Measurements from ENCODE around the gene DNAJA3. TPM values are rescaled to one million over a fixed set of nuclear protein-coding genes. Genes with fewer than 3 reads are reported as not detected.
A peak's percentile ranks its signal among the peaks of the same experiment; 100 is the strongest.

Gene DNAJA3
- total RNA-seq, 1 donor from 2014 or later = 74.2 TPM

GRCh38 chr16:4465977-4466779, 40.5 kb downstream of the DNAJA3 start:
- DNase-seq = peak; percentile 78
- peak overlapping the region; percentile 38 for H3K4me3 ChIP-seq

GRCh38 chr16:4467916-4468315, 42.2 kb downstream of the DNAJA3 start:
- Histone ChIP-seq H3K27ac (replicated peaks) (no peak overlapping the region), H3K4me3 (no peak overlapping the region), H3K36me3 (peaks cover 28% of the 10 kb centered on the region), H3K27me3 (ENCODE audit: low read depth) (no peaks in the 10 kb centered on the region), H3K9me3 (replicated peaks) (no peaks in the 10 kb centered on the region), H3K4me1 (peaks cover 25% of the 10 kb centered on the region)
- DNase-seq = no peak
- TF ChIP-seq CTCF (IDR thresholded peaks at IDR 0.05; ENCODE audit: borderline replicate concordance) = no peak
- intact Hi-C loops (cut with micrococcal nuclease) = no loop called here

More at GRCh38 chr16:4465977-4466779, 40.5 kb downstream of the DNAJA3 start:
- no peaks in the 10 kb centered on the region for H3K27me3 ChIP-seq (ENCODE audit: low read depth)
- no peak for TF ChIP-seq CTCF (IDR thresholded peaks at IDR 0.05; ENCODE audit: borderline replicate concordance)
- peaks cover 25% of the 10 kb centered on the region for H3K4me1 ChIP-seq
- H3K27ac ChIP-seq (replicated peaks) = peak overlapping the region; percentile 89
- H3K36me3 ChIP-seq = peaks cover 30% of the 10 kb centered on the region
- no peaks in the 10 kb centered on the region for H3K9me3 ChIP-seq (replicated peaks)
- intact Hi-C loops (cut with micrococcal nuclease) = no loop called here

GRCh38 chr16:4468972-4469371, 43.3 kb downstream of the DNAJA3 start:
- Histone ChIP-seq H3K27ac (replicated peaks) (no peak overlapping the region), H3K9me3 (replicated peaks) (no peaks in the 10 kb centered on the region), H3K4me1 (peaks cover 29% of the 10 kb centered on the region), H3K4me3 (no peak overlapping the region), H3K27me3 (ENCODE audit: low read depth) (no peaks in the 10 kb centered on the region), H3K36me3 (peaks cover 28% of the 10 kb centered on the region)
- intact Hi-C loops (cut with micrococcal nuclease) = no loop called here
- no peak for DNase-seq
- TF ChIP-seq CTCF (IDR thresholded peaks at IDR 0.05; ENCODE audit: borderline replicate concordance) = no peak

GRCh38 chr16:4471869-4472268, 46.2 kb downstream of the DNAJA3 start:
- peaks cover 37% of the 10 kb centered on the region for H3K4me1 ChIP-seq
- no peak for TF ChIP-seq CTCF (IDR thresholded peaks at IDR 0.05; ENCODE audit: borderline replicate concordance)
- no peak overlapping the region for H3K4me3 ChIP-seq
- H3K9me3 ChIP-seq (replicated peaks) = no peaks in the 10 kb centered on the region
- no peak overlapping the region for H3K27ac ChIP-seq (replicated peaks)
- peaks cover 24% of the 10 kb centered on the region for H3K36me3 ChIP-seq
- intact Hi-C loops (cut with micrococcal nuclease) = no loop called here
- DNase-seq = no peak
- H3K27me3 ChIP-seq (ENCODE audit: low read depth) = no peaks in the 10 kb centered on the region

GRCh38 chr16:4472880-4473279, 47.2 kb downstream of the DNAJA3 start:
- no peak for DNase-seq
- peaks cover 17% of the 10 kb centered on the region for H3K36me3 ChIP-seq
- H3K4me3 ChIP-seq = no peak overlapping the region
- peaks cover 46% of the 10 kb centered on the region for H3K4me1 ChIP-seq
- intact Hi-C loops (cut with micrococcal nuclease) = no loop called here
- H3K9me3 ChIP-seq (replicated peaks) = no peaks in the 10 kb centered on the region
- no peak overlapping the region for H3K27ac ChIP-seq (replicated peaks)
- H3K27me3 ChIP-seq (ENCODE audit: low read depth) = no peaks in the 10 kb centered on the region
- no peak for TF ChIP-seq CTCF (IDR thresholded peaks at IDR 0.05; ENCODE audit: borderline replicate concordance)
